GM23338 (cell line): ENCODE measurements around the gene SMG7. TPM values are rescaled to one million over a fixed set of nuclear protein-coding genes. Genes with fewer than 3 reads are reported as not detected.

ENCODE experiments used
- ATAC-seq: fragments of 200-7000 bp; cut with Tn5 transposase; 3 replicates; pipeline ENCODE4 v1.9.1; 2020
- DNase-seq: peaks from one replicate; pipeline ENCODE4 v3.0.0-alpha.2; 2015; ENCODE audit warnings: low spot score
- H2AFZ ChIP-seq: fragments of 200-600 bp; sonication (generic); 2 replicates; pipeline ENCODE4 v1.8.0; 2016; ENCODE audit warnings: antibody characterized with exemption, mild to moderate bottlenecking, moderate library complexity
- H3F3A ChIP-seq: fragments of 200-600 bp; sonication (generic); replicated peaks from 2 replicates; pipeline ENCODE4 v1.8.0; 2017; ENCODE audit warnings: antibody characterized with exemption, mixed run types, low read depth
- H3K27ac ChIP-seq: fragments of 200-600 bp; sonication (generic); 2 replicates; pipeline ENCODE4 v1.6.1; 2016; ENCODE audit warnings: low read depth
- H3K27me3 ChIP-seq: fragments of 200-600 bp; sonication (generic); 2 replicates; pipeline ENCODE4 v1.8.0; 2016; ENCODE audit warnings: mild to moderate bottlenecking, mixed run types, moderate library complexity; ENCODE audit not compliant: insufficient read depth
- H3K36me3 ChIP-seq: fragments of 200-600 bp; sonication (generic); 2 replicates; pipeline ENCODE4 v1.8.0; 2016; ENCODE audit warnings: mild to moderate bottlenecking; ENCODE audit not compliant: insufficient read depth
- H3K4me1 ChIP-seq: fragments of 200-600 bp; sonication (generic); 2 replicates; pipeline ENCODE4 v1.8.0; 2016; ENCODE audit warnings: mild to moderate bottlenecking, moderate library complexity; ENCODE audit not compliant: insufficient read depth
- H3K4me2 ChIP-seq: fragments of 200-600 bp; sonication (generic); 2 replicates; pipeline ENCODE4 v1.7.1; 2017; ENCODE audit warnings: mixed run types
- H3K4me3 ChIP-seq: fragments of 200-600 bp; sonication (generic); 2 replicates; pipeline ENCODE4 v1.6.1; 2016; ENCODE audit warnings: mixed run types
- H3K79me2 ChIP-seq: fragments of 200-600 bp; sonication (generic); replicated peaks from 2 replicates; pipeline ENCODE4 v1.8.0; 2017; ENCODE audit warnings: mild to moderate bottlenecking; ENCODE audit not compliant: insufficient read depth
- H3K9me2 ChIP-seq: fragments of 200-600 bp; sonication (generic); 2 replicates; pipeline ENCODE4 v1.8.0; 2017; ENCODE audit not compliant: insufficient read depth
- H4K20me1 ChIP-seq: fragments of 200-600 bp; sonication (generic); replicated peaks from 2 replicates; pipeline ENCODE4 v1.8.0; 2017; ENCODE audit warnings: mild to moderate bottlenecking; ENCODE audit not compliant: insufficient read depth
- H3K27ac Mint-ChIP-seq: 2 replicates; pipeline ENCODE4 v1.8.0; 2020; ENCODE audit warnings: inconsistent platforms, mild to moderate bottlenecking, moderate library complexity, mixed read lengths
- H3K27me3 Mint-ChIP-seq: 3 replicates; pipeline ENCODE4 v1.8.0; 2022; ENCODE audit warnings: low read depth, mild to moderate bottlenecking, moderate library complexity, mixed read lengths, inconsistent platforms; ENCODE audit not compliant: insufficient read depth, poor library complexity
- H3K36me3 Mint-ChIP-seq: 3 replicates; pipeline ENCODE4 v1.8.0; 2021; ENCODE audit warnings: low read depth, mild to moderate bottlenecking, inconsistent platforms, moderate library complexity, mixed read lengths
- H3K4me1 Mint-ChIP-seq: 3 replicates; pipeline ENCODE4 v1.8.0; 2020; ENCODE audit warnings: mild to moderate bottlenecking, inconsistent platforms, mixed read lengths
- H3K4me3 Mint-ChIP-seq: 3 replicates; pipeline ENCODE4 v1.8.0; 2021; ENCODE audit warnings: moderate library complexity, mild to moderate bottlenecking, inconsistent platforms, mixed read lengths
- H3K9me3 Mint-ChIP-seq: 3 replicates; pipeline ENCODE4 v1.8.0; 2020; ENCODE audit warnings: moderate library complexity, mild to moderate bottlenecking, inconsistent platforms, mixed read lengths
- EZH2 ChIP-seq: fragments of 200-600 bp; sonication (generic); IDR thresholded peaks from one replicate; pipeline ENCODE4 v1.8.0; 2017; ENCODE audit warnings: antibody characterized with exemption, mild to moderate bottlenecking, low read depth; ENCODE audit not compliant: unreplicated experiment
- EZH2phosphoT487 ChIP-seq: fragments of 200-600 bp; sonication (generic); IDR thresholded peaks from one replicate; pipeline ENCODE4 v1.8.1; 2018; ENCODE audit warnings: antibody characterized with exemption; ENCODE audit not compliant: unreplicated experiment
- JUNB ChIP-seq: IDR thresholded peaks from one replicate; pipeline ENCODE4 v1.6.1; 2016; ENCODE audit warnings: antibody characterized with exemption; ENCODE audit not compliant: unreplicated experiment
- NANOG ChIP-seq: IDR thresholded peaks from 2 replicates; pipeline ENCODE4 v1.6.1; 2016; ENCODE audit warnings: antibody characterized with exemption, borderline replicate concordance
- POLR2AphosphoS5 ChIP-seq: IDR thresholded peaks from 2 replicates; pipeline ENCODE4 v1.6.1; 2016; ENCODE audit warnings: antibody characterized with exemption, low read depth
- REST ChIP-seq: IDR thresholded peaks from one replicate; pipeline ENCODE4 v1.6.1; 2018; ENCODE audit warnings: antibody characterized with exemption; ENCODE audit not compliant: unreplicated experiment
- STAT1 ChIP-seq: IDR thresholded peaks from one replicate; pipeline ENCODE4 v1.6.1; 2016; ENCODE audit warnings: antibody characterized with exemption; ENCODE audit not compliant: unreplicated experiment
- long read RNA-seq: library from polyadenylated mRNA; unstranded; transcript quantifications from one replicate; pipeline ENCODE4 v2.0.0, GENCODE V29; 2020; ENCODE audit not compliant: unreplicated experiment
- polyA plus RNA-seq: library from polyadenylated mRNA; unstranded; fragments of >200 nt; fragmentation: Nextera tagmentation; extraction: Ambion mirVana; gene quantifications from 2 replicates; pipeline ENCODE4 v1.2.1, GENCODE V29; 2016
- total RNA-seq: library from RNA; depleted of rRNA; stranded (reverse); fragments of >200 nt; shearing (Covaris generic); gene quantifications from 2 replicates; pipeline ENCODE4 v1.2.3, GENCODE V29; 2014; rRNA removed
- TF ChIP-seq, protein P1 (sequence below): IDR thresholded peaks from 2 replicates; pipeline ENCODE4 v1.6.1; 2016; ENCODE audit warnings: antibody characterized with exemption

The SMG7 gene, protein sequence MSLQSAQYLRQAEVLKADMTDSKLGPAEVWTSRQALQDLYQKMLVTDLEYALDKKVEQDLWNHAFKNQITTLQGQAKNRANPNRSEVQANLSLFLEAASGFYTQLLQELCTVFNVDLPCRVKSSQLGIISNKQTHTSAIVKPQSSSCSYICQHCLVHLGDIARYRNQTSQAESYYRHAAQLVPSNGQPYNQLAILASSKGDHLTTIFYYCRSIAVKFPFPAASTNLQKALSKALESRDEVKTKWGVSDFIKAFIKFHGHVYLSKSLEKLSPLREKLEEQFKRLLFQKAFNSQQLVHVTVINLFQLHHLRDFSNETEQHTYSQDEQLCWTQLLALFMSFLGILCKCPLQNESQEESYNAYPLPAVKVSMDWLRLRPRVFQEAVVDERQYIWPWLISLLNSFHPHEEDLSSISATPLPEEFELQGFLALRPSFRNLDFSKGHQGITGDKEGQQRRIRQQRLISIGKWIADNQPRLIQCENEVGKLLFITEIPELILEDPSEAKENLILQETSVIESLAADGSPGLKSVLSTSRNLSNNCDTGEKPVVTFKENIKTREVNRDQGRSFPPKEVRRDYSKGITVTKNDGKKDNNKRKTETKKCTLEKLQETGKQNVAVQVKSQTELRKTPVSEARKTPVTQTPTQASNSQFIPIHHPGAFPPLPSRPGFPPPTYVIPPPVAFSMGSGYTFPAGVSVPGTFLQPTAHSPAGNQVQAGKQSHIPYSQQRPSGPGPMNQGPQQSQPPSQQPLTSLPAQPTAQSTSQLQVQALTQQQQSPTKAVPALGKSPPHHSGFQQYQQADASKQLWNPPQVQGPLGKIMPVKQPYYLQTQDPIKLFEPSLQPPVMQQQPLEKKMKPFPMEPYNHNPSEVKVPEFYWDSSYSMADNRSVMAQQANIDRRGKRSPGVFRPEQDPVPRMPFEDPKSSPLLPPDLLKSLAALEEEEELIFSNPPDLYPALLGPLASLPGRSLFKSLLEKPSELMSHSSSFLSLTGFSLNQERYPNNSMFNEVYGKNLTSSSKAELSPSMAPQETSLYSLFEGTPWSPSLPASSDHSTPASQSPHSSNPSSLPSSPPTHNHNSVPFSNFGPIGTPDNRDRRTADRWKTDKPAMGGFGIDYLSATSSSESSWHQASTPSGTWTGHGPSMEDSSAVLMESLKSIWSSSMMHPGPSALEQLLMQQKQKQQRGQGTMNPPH
- 79.4 and 96.4 TPM in 2 replicates for total RNA-seq
- polyA plus RNA-seq, result 33.0 and 33.2 TPM in 2 replicates
- long read RNA-seq, partial matches to known transcripts, result 5 of 12 reads
- long read RNA-seq, other reads (novel, unspliced or antisense), result 5 of 12 reads

DNA sequence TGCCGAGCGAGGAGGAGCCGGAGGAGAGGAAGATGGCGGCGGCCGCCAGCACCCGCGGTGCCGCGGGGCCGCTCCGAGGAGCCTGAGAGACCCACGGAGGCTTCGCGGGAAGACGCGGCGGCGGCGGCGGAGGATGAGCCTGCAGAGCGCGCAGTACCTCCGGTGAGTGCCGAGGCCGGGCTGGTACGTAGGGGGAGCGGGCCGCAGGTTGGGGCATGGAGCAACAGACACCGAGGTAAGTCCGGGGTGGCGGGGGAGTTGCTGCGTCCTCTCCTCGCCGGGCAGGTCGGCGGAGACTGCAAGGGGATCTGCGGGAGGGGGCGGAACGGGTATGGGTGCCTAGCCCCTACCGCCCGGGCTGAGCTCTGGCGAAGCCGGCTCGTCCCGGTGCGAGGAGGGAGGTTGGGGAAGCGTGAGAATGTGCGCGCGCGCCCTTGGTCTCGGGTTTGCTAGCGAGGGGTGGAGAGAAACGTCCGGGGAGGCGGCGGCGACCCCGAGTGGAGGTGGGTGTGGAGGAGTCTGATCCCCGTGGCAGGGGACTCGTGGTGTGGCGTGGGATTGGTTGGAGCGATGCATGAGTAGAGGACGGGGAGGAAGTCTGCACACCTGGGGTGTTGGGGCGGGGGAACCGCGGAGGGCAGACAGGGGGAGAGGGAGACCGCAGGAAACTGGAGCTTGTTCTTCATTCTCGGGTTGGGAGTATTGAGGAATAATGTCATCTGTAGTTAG lies at the start of gene SMG7:
SMG7 (plus strand) TSS at position 12 of the 729 bp plus-strand sequence; CDS start at position 134, 122 bp downstream.
- TF ChIP-seq EZH2phosphoT487, result no peak
- peak; percentile 60 for TF ChIP-seq POLR2AphosphoS5
- no peak for TF ChIP-seq JUNB
- TF ChIP-seq EZH2, result no peak

GRCh38 chr1:183423541-183423940 lies 48.8 kb upstream of the SMG7 start:
- Mint-ChIP-seq H3K4me1 (peaks cover 12% of the 10 kb centered on the region), H3K4me3 (no peak overlapping the region), H3K9me3 (peaks cover 15% of the 10 kb centered on the region), H3K27me3 (peaks cover 8% of the 10 kb centered on the region), H3K36me3 (peaks cover 8% of the 10 kb centered on the region), H3K27ac (no peak overlapping the region)
- peaks cover 12% of the 10 kb centered on the region for H3K4me1 ChIP-seq
- H3K36me3 ChIP-seq, result no peaks in the 10 kb centered on the region; the same call in 1 of the 2 replicates
- 0 out of 2 replicates have a peak, but pooled peaks cover 2% of the 10 kb centered on the region for H3F3A ChIP-seq
- no peak overlapping the region for H2AFZ ChIP-seq
- H3K79me2 ChIP-seq, result no peaks in the 10 kb centered on the region
- H3K4me3 ChIP-seq, result no peak overlapping the region
- DNase-seq, result no peak
- H3K27ac ChIP-seq, result no peak overlapping the region
- no peaks in the 10 kb centered on the region for H4K20me1 ChIP-seq
- H3K27me3 ChIP-seq, result peaks cover 8% of the 10 kb centered on the region; the same call in 1 of the 2 replicates
- peaks cover 5% of the 10 kb centered on the region; the same call in 1 of the 2 replicates for H3K9me2 ChIP-seq
- ATAC-seq, result no peak
- no peak overlapping the region for H3K4me2 ChIP-seq
- TF ChIP-seq STAT1 (no peak), EZH2phosphoT487 (no peak), REST (no peak), POLR2AphosphoS5 (no peak), NANOG (no peak)
- TF ChIP-seq, protein P1, sequence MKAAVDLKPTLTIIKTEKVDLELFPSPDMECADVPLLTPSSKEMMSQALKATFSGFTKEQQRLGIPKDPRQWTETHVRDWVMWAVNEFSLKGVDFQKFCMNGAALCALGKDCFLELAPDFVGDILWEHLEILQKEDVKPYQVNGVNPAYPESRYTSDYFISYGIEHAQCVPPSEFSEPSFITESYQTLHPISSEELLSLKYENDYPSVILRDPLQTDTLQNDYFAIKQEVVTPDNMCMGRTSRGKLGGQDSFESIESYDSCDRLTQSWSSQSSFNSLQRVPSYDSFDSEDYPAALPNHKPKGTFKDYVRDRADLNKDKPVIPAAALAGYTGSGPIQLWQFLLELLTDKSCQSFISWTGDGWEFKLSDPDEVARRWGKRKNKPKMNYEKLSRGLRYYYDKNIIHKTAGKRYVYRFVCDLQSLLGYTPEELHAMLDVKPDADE, result no peak

More for the DNA sequence above, at the start of gene SMG7:
- Histone ChIP-seq H3K4me1 (peaks cover 30% of the 10 kb centered on the region), H3K79me2 (peaks cover 51% of the 10 kb centered on the region), H3K36me3 (no peaks in the 10 kb centered on the region), H3K4me2 (peak within 1 kb of the TSS; percentile 94), H3F3A (peaks cover 11% of the 10 kb centered on the region), H3K27me3 (no peaks in the 10 kb centered on the region), H4K20me1 (peaks cover 24% of the 10 kb centered on the region), H2AFZ (peak within 1 kb of the TSS; percentile 97), H3K27ac (peak within 1 kb of the TSS; percentile 100), H3K4me3 (peak within 1 kb of the TSS; percentile 86), H3K9me2 (no peaks in the 10 kb centered on the region)
- DNase-seq (peak; percentile 65), ATAC-seq (peak; percentile 6)
- Mint-ChIP-seq H3K36me3 (no peaks in the 10 kb centered on the region; the same call in 2 of the 3 replicates), H3K4me3 (peak within 1 kb of the TSS; percentile 85), H3K27ac (peak within 1 kb of the TSS; percentile 100), H3K9me3 (peaks cover 2% of the 10 kb centered on the region; the same call in 1 of the 3 replicates), H3K4me1 (peaks cover 21% of the 10 kb centered on the region), H3K27me3 (peaks cover 15% of the 10 kb centered on the region)
